GM12873 (cell line): ENCODE results near the gene UBAC1.

Experiments
- CTCF ChIP-seq: IDR thresholded peaks from 2 replicates; pipeline ENCODE4 v1.5.1; 2012; ENCODE audit warnings: low read depth, mild to moderate bottlenecking, moderate library complexity, low read length, control low read depth; ENCODE audit not compliant: insufficient read depth; ENCODE audit errors: missing control alignments

UBAC1 gene

GRCh38 chr9:135961277-135961715 lies at the start of gene UBAC1:
TSS of gene UBAC1 (minus strand) at chr9:135961373. CDS start at chr9:135961162, 211 bp downstream.
- TF ChIP-seq CTCF = peak; percentile 45

- TF ChIP-seq CTCF = no peak
Observed at GRCh38 chr9:136010615-136011361, 49.6 kb upstream of the UBAC1 start.

- TF ChIP-seq CTCF = no peak
Observed at GRCh38 chr9:136010176-136010575, 49.0 kb upstream of the UBAC1 start.

GRCh38 chr9:136009516-136009915 lies 48.3 kb upstream of the UBAC1 start:
- TF ChIP-seq CTCF = no peak

- no peak for TF ChIP-seq CTCF
Observed at GRCh38 chr9:136008693-136008997, 47.5 kb upstream of the UBAC1 start.

- no peak for TF ChIP-seq CTCF
Observed at GRCh38 chr9:136007934-136008692, 46.9 kb upstream of the UBAC1 start.

- TF ChIP-seq CTCF = no peak
Observed at GRCh38 chr9:136007276-136007933, 46.2 kb upstream of the UBAC1 start.
